Stimulated activated CD8-positive, alpha-beta memory T cell treated with anti-CD3 and anti-CD28 coated beads, Interleukin-2, amount 100 ng/mL, for 48 hours (primary cell): ENCODE measurements around the gene FNIP1.
A peak's percentile ranks its signal among the peaks of the same experiment; 100 is the strongest.
"Not testable (repeated sequence)": the region's sequence is repeated elsewhere in the genome, so short reads cannot be mapped to it uniquely, and the experiment has no call there.

Experiments
- DNase-seq, 2 donors: peaks; one replicate each; pipeline ENCODE4 v3.0.0-alpha.2; 2020; ENCODE audit warnings: low read depth in 2 of 2

The FNIP1 gene

GRCh38 chr5:131796793-131797693, at the start of gene FNIP1:
Gene FNIP1 (minus strand): TSS chr5:131797017. CDS start chr5:131796921, 96 bp downstream.
- peak; percentile 99 for DNase-seq

DNA sequence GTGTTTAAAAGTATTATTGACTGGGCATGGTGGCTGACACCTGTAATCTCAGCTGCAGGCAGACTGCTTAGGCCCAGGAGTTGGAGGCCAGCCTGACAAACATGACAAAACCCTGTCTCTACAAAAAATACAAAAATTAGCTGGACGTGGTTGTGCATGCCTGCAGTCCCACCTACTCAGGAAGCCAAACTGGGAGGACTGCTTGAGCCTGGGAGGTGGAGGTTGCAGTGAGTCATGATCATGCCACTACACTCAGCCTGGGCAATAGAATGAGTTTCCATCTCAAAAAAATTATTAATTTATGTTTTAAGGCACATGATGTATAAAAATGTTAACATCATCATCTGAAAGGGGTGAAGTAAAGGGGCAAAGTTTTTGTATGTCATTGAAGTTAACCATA, 49.7 kb upstream of the FNIP1 start:
- no peak for DNase-seq

DNA sequence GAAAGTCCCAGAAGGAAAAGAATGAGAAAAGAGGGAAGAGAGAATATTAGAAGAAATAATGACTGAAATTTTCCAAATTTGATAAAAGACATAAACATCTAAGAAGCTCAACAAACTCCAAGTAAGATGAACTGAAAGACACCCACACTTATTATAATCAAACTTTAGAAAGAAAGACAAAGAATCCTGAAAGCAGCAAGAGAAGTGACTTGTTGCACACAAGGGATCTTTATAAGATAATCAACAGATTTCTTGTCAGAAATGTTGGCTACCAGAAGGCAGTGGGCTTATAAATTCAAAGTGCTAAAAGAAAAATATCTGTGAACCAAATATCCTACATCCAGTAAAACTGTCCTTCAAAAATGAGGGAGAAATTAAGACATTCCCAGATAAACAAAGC, 49.0 kb upstream of the FNIP1 start:
- no peak for DNase-seq

GRCh38 chr5:131842971-131843370, 46.2 kb upstream of the FNIP1 start:
- DNase-seq, result not testable (repeated sequence)

DNA sequence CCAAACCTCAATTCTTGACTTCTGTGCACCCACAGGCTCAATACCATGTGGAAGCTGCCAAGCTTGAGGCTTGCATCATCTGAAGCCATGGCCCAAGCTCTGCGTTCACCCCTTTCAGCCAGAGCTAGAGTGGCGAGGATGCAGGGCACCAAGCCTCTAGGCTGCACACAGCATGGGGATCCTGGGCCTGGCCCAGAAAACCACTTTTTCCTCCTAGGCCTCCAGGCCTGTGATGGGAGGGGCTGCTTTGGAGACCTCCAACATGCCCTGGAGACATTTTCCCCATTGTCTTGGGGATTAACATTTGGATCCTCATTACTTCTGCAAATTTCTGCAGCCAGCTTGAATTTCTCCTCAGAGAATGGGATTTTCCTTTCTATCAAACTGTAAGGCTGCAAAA, 35.9 kb upstream of the FNIP1 start:
- DNase-seq, result not testable (repeated sequence)

DNA sequence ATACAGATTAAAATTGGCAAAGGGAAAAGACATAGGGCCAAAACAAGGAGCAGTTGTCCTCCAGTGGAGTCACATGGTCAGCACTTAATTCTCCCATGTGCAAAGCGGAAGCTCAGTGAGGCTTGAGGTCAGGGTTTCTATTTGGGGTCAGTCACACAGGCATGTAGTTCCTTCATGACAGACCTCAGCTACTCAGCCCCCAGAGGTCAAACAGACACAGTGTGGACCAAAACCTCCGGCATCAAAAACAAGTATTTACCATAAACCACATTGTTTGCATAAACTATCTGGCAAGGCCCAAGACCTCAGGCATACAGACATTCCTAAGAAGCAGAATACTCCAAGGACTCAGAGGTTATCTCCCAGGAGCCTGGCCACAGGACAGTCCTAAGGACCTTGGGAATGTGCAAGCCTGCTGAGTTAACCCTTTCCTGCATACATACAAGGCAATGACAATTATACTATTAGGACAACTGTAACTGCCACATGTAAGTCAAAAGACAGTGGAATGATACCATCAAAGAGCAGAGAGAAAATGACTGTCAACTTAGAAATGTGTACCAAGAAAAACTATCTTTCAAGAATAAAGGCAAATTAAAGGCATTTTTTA, 28.7 kb upstream of the FNIP1 start:
- DNase-seq, result no peak

GRCh38 chr5:131824631-131825030, 27.8 kb upstream of the FNIP1 start:
- DNase-seq, result no peak

DNA sequence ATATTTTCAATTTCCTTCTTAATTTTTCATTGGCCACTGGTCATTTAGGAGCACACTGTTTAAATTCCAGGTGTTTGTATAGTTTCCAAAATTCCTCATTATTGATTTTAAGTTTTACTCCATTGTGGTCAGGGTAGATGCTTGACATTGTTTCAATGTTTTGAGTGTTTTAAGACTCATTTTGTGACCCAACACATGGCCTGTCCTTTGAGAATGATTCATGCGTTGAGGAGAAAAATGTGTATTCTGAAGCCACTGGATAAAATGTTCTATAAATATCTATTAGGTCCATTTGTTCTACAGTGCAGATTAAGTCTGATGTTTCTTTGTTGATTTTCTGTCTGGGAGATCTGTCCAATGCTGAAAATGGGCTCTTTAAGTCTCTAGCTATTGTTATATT, 24.4 kb upstream of the FNIP1 start:
- DNase-seq, result no peak

GRCh38 chr5:131818001-131818724, 21.3 kb upstream of the FNIP1 start:
- DNase-seq, result no peak

DNA sequence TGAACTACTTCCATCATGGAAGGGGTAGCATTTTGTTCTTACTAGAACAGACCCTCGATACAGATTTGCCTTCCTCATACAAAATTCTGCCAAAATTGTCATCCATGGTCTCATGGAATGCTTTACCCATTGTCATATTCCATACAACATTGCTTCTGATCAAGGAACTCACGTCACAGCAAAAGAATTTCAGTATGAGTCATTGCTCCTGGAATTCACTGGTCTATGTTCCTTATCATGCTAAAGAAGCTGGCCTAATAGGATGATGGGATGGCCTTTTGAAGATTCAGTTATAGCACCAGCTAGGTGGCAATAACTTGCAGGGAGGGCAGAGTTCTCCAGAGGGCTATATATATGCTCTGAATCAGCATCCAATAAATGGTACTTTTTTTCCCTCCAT, 18.2 kb upstream of the FNIP1 start:
- no peak for DNase-seq

DNA sequence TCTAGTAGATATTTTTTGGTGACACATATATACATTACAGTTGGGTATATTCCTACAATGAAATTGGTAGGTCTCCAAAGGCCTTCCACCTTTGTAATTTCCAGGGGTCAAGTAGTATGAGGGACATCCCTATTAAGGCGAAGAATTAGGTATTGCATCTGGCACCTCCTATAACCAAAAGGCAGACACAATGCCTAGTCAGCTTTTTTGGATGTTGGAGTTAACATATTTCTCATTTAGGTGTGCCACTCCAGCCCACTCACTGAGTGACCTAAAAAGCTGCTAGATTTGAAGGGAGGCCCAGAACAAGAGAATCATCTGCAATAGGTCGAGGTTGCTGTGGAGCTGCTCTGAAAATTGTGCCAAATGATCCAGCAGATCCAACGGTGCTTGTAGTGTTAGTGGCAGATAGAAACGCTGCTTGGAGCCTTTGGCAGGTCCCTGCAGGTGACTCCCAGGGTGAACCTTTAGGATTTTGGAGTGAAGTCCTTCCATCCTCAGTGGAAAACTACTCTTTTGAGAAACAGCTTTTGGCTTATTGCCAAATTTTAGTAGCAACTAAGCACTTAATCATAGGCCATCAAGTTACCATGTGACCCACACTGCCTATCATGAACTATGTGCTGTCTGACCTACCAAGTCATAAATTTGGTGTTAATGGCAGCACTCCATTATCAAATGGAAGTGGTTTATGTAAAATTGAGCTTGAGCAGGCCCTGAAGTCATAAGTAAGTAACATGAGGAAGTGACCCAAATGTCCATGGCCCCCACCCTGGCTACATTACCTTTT, 15.7 kb upstream of the FNIP1 start:
- no peak for DNase-seq

GRCh38 chr5:131810510-131811249, 13.9 kb upstream of the FNIP1 start:
- no peak for DNase-seq

- DNase-seq, result peak; percentile 13 to 14
Observed at GRCh38 chr5:131795879-131796792, 681 bp downstream of the FNIP1 start.

DNA sequence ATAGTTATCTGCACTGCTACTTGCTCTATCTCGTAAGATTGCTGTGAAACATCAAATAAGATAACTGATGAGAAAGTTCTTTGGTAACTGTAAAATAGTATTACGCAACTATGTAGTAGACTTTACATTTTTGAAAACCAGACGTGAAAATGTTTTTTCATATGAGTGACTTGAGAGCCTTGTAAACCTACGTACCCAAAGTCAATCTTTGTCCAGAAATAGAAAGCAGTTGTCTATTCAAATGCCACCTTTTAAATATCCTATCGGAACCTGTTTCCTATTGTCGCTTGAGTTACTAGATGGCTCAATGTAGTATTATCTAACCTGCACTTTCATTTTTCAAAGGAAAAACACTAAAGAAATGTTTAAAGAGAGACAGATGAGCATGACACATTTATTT, 1.6 kb downstream of the FNIP1 start:
- DNase-seq, result no peak

DNA sequence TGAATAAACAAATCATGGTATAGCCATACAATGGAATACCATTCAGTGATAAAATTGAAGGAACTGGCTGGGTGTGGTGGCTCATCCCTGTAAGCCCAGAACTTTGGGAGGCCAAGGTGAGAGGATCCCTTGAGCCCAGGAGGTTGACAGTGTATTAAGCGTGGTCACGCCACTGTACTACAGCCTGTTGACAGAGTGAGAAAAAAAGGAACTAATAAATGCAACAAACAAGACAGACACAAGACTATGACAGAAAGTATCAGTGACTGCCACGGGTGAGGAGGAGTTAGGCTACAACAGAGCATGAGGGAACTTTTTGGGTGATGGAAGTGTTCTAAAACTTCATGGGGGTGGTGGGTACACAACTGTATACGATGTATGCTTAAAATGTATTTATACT, 2.2 kb downstream of the FNIP1 start:
- DNase-seq, result no peak

DNA sequence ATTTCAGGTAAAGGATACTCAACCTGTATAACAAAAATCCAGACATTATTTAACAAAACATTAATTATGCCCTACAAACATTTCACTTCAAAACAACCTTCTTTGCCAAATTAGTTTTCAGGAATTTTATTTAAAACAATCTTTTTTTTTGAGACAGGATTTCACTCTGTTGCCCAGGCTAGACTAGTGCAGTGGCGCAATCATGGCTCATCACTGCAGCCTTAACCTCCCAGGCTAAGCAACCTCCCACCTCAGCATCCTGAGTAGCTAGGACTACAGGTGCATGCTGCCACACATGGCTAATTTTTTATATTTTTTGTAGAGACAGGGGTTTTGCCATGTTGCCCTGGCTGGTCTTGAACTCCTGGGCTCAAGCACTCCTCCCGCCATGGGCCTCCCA, 3.9 kb downstream of the FNIP1 start:
- no peak for DNase-seq

DNA sequence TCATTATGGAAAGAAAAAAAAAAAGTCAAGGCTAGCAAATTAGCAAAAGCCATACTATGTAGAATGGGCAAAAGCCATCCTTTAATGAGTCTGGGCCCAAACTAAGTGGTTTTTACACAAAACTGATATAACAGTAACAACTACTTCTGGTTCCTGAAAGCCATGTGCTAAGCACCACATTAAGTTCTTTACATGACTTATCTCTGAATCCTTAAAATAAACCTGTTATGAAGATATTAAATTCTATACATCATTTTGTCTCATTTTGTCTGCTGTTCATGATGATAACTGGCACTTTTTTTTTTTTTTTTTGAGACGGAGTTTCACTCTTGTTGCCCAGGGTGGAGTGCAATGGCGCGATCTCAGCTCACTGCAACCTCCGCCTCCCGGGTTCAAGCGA, 5.0 kb downstream of the FNIP1 start:
- DNase-seq, result no peak

- no peak for DNase-seq
Observed at GRCh38 chr5:131790550-131790949, 6.3 kb downstream of the FNIP1 start.

- DNase-seq, result no peak
Observed at GRCh38 chr5:131789765-131790164, 7.1 kb downstream of the FNIP1 start.

DNA sequence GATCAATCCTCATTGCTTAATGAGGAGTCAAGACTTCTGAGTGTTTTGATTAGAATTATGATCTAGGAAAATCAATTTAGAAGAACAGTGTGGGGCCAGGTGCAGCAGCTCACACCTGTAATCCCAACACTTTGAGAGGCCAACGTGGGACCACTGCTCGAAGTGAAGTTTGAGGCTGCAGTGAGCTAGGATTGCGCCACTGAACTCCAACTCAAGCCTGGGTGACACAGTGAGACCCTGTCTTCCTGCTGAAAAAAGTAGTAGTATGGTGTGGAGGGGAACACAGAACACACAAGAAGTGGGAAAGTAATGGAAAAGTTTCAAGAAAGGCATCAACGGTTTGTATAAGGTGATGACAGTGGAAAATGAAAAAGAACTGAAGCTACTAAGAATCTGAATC, 9.1 kb downstream of the FNIP1 start:
- DNase-seq, result no peak
